Activated CD4-positive, alpha-beta T cell treated with anti-CD3 and anti-CD28 coated beads, Interleukin-2, amount 50 U/mL, for 48 hours (primary cell): ENCODE measurements around the gene HOTAIR.

ENCODE experiments used
- DNase-seq, 2 experiments: peaks; one replicate each; pipeline ENCODE4 v3.0.0-alpha.2; 2020

HOTAIR gene

GRCh38 chr12:53972152-53972702, 2.5 kb downstream of the HOTAIR start:
- DNase-seq: no peak

DNA sequence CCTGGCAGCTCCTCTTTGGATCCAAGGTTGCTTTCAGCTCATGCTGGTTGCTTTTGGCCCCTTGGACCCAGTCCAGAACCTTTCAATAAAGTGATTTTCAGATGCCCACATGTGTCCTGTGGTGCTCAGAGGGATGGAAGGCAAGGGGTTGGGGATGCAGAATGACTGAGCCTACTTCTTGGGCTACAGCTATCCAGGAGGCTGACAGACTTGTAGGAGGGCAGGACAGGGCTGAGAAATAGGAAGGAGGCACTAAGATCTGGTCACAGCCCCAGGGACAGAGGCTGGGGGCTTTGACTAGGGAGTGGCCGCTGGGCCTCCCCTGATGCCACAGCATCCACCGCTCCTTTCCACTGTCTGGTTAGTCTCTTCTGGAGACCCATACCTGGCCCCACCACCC, 3.1 kb downstream of the HOTAIR start:
- DNase-seq: no peak

GRCh38 chr12:53971129-53971528, 3.6 kb downstream of the HOTAIR start:
- no peak for DNase-seq

DNA sequence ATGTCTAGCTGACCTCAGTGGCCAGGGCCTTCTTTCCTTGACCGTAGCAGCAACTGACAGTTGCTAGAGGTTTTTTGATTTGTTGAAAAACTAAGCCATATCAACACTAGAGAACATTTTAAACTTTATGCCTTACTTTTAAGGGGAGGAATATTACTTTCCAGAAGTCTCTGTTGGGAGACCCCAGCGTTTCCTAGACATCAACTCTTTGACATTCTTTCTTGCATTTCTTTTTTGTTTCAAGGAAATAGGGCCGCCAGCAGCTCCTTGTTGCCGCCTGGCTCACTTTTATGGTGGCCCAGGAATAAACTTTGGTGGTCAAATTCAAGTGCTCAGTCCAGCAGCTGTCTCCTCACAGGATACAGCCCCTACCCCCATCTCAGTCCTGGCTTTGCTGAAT, 4.3 kb downstream of the HOTAIR start:
- no peak for DNase-seq

GRCh38 chr12:53969588-53970259, 5.0 kb downstream of the HOTAIR start:
- no peak for DNase-seq

GRCh38 chr12:53968214-53969127, 6.3 kb downstream of the HOTAIR start:
- no peak for DNase-seq

DNA sequence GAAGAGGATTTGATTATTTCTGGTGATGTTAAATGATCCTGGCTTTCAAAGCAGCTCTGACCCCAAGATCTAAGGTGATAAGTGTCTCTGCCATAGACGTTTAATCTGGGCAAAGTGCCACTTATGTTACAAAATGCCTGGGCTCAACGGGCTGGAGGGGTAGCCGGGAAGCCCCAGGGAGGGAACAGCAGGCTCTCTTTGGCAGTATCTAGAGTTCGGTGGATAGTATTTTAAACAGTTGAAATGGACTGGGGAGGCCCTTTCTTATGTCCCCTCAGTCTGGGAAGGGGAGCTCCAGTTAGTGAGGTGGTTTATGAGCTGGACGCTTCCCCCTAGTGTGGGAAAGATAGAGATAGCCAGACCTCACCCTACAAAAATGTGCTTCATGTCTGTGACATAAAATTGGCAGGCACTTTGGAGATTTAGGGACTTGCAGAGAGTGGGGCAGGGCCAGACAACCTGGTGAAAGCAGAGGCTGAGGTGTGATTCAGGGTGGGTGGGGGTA, 7.3 kb downstream of the HOTAIR start:
- no peak for DNase-seq

GRCh38 chr12:53966385-53967133, 8.2 kb downstream of the HOTAIR start:
- no peak for DNase-seq

- no peak for DNase-seq
Measured at GRCh38 chr12:53966085-53966384, 8.7 kb downstream of the HOTAIR start.

GRCh38 chr12:53965281-53966084, 9.3 kb downstream of the HOTAIR start:
- no peak for DNase-seq

DNA sequence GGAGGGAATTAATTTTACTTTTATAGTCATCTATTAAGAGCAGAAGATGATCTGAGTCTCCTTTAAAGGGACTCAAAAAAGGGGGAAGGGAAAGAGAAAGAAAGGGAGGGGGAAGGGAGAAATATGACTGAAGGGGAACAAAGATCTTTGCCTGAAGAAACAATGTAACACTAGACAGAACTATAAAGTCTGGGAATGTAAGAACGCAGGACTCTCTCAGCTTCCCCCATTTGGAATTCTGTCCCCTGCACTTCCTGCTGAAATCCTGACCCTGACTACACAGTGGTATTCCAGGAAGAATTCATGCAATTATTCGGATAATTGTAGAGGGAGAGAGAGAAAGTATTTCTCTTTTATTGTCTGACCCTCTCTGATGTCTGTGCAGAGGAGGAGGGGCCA, 10.4 kb downstream of the HOTAIR start:
- DNase-seq: no peak

DNA sequence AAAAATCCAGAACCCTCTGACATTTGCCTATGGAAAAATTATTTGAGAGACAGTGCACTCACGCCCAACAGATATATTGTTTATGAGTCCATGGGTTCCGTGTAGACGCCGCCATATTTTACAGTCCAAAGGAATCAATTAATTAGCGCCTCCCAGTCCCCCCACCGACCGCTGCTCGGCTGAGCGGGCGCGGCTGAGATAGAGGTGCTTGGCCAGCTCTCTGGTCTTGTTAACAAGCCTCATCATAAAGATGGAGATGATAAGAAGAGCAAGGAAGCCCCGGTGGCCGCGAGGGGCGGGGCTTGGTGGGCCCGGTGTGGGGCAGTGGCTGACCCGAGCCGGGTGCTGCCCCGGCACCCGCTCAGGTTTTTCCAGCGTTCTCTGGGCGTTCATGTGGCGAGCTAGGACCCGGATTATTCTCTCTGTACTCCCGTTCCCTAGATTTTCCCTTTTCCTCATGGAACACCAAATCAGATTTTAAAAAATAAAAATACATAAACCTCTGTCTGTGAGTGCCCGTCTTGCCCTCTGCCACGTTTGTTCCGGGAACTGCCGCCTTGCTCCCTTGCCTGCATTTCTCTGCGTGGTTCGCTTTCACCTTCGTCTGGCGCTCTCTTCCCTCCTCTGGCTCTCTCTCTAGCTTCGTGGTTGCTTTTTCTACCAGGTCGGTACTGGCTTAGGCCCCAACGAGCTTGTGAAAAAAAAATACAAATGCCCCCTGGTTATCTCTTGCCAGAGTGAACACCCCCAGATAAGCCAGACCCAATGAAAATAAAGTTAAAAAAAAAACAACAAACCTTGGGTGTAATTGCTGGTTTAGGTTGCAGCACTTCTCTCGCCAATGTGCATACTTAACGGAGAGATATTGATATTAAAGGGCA, 11.1 kb downstream of the HOTAIR start:
- DNase-seq: no peak

DNA sequence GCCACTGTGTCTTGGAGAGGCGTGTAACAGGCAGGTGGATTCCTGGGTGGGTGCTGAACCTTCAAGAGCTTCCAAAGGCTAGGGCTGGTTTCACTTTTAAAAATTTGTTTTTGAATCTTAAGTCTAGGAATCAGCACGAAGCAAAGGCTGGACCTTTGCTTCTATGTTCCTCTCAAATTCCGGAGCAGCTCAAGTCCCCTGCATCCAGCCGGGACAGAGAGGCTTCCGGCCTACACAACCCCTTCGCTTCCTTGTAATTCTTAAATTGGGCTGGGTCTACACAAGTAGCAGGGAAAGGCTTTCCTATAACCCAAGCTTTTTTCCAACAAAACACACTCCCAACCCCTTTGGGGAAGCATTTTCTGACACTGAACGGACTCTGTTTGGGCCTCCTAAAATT, 11.7 kb downstream of the HOTAIR start:
- DNase-seq: no peak

DNA sequence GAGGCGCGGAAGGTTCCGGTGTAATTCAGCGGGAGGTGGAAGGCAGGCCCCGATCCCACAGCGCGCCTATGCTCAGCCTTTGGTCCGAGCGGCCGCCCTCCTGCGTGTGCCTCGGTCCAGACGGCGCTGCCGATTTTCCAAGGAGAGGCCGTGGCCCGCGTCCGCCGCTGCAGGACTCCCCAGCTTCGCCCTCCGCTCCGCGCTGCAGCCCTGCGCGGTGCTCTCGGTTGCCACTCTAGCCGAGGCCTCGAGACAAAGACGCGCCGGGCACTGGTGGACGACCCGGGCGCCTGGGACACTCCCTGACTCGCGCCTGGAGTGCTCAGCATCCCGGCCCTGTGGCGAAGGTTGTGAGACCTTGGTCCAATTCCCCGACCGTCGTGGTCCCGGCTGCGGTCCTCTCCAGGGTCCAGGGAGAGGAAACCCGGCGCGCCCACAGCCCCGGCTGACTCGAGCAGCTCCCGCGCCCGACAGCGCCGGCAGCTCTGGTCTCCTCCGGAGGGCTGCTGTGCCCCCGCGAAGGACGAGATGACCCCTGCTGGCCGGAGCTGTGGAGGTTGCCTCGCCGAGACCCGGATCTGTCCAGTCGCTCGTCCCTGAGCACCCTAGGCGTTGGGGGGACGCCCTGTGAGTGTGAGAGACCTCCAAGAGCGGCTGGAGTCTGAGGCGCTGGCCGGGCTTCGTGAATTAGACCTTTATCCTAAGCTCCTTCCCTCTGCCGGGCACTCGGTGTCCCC, 13.6 kb downstream of the HOTAIR start:
- DNase-seq: no peak

- DNase-seq: no peak
Measured at GRCh38 chr12:53960187-53961024, 14.3 kb downstream of the HOTAIR start.

DNA sequence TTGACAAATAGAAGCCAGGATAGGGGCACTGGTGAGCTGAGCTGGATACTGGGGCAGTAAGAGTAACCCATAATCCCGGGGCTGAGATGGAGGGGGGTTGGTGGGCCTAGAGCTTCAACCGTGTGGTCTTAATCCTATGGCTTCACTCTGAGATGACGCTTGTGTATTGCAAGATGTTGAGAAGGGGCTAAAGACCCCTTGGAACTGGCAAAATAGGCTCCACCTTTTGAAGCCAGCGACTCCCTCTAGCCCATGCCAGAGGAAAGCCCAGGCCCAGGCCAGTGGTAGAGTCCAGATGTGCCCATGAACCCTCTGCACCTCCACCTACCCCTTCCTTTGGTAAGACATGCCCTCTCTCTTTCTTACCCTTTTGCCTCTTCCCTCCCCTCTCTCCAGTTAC, 15.4 kb downstream of the HOTAIR start:
- DNase-seq: no peak

- no peak for DNase-seq
Measured at GRCh38 chr12:53958128-53958527, 16.6 kb downstream of the HOTAIR start.

GRCh38 chr12:53956914-53957536, 17.7 kb downstream of the HOTAIR start:
- DNase-seq: no peak

DNA sequence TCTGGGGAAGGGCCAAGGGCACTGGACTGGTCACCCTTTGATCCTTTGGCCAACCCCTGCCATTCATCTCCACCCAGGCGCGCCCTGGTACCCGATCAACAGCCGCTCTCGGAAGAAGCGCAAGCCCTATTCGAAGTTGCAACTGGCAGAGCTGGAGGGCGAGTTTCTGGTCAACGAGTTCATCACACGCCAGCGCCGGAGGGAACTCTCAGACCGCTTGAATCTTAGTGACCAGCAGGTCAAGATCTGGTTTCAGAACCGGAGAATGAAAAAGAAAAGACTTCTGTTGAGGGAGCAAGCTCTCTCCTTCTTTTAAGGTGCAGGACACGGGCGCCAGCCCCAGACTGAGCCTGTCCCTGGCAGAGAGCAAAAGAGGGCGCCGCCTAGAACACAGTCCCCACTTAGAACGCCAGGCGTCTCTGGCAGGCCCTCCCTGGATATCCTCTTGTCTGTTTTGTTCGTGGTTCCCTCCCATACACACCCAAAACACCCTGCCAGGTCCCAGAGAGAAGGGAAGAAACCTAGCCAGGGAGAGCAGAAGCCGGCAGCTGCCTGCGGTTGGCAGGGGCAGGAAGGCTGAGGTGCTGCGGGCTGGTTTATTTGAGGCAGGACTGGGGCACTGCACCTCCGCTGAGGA, 18.4 kb downstream of the HOTAIR start:
- DNase-seq: no peak
